Subcutaneous adipose tissue (tissue), 4 donors: ENCODE results near the gene SLC7A6. TPM values are rescaled to one million over a fixed set of nuclear protein-coding genes. Genes with fewer than 3 reads are reported as not detected.

Experiments used
- total RNA-seq, 4 donors: library from RNA; depleted of rRNA; stranded (reverse); fragments of >200 nt; gene quantifications; one replicate each; pipeline ENCODE4 v1.1.0, GENCODE V29; 2016
- TF ChIP-seq, protein P1 (sequence below): fragments of 450-650 bp; IDR thresholded peaks from one replicate; pipeline ENCODE4 v1.5.1; 2016; ENCODE audit warnings: low read depth, mild to moderate bottlenecking, control low read depth, antibody characterized with exemption, moderate library complexity

SLC7A6 gene
- total RNA-seq, 4 donors from 2014 or later = 87.4 to 494 (median 177) TPM

DNA sequence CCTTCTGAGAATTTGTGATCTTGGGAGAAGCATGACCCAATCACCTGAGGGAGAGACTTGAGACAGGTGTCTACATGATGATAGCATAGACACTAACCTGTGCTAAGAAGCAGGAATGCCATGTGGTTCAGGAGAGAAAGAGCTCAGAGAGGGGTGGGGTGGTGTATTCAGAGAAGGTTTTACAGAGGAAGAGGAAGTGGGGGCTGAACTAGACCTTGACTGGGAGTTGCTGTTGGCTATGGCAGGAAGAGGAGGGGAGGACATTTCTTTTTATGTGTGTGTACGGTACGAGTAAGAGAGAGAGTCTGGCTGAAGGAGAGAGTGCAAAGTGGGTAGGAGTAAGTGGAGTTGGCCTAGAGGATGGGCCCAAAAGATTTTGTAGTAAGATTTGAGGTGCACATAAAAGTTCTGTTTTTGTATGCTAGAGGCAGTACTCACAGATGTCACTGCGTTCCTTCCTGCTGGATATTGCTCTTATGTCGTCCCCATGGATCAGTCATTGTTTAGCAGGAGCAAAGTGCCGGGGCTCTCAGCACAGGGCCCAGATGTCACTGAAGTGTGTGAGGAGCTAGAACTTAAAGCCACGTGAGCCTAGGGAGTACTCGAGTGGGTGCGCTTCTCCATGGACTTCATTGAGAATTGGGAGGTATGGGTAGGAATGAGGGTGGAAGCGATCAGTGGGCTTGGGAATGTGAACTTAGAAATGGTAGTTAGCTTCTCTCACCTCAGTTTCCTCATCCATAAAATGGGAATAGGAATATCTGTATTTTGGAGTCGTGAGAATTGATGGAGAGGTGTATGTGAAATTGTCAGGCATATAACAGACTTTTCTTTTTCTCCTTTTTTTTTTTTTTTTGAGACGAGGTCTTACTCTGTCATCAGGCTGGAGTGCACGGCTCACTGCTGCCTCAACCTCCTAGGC, 22.1 kb downstream of the SLC7A6 start:
- TF ChIP-seq, protein P1, sequence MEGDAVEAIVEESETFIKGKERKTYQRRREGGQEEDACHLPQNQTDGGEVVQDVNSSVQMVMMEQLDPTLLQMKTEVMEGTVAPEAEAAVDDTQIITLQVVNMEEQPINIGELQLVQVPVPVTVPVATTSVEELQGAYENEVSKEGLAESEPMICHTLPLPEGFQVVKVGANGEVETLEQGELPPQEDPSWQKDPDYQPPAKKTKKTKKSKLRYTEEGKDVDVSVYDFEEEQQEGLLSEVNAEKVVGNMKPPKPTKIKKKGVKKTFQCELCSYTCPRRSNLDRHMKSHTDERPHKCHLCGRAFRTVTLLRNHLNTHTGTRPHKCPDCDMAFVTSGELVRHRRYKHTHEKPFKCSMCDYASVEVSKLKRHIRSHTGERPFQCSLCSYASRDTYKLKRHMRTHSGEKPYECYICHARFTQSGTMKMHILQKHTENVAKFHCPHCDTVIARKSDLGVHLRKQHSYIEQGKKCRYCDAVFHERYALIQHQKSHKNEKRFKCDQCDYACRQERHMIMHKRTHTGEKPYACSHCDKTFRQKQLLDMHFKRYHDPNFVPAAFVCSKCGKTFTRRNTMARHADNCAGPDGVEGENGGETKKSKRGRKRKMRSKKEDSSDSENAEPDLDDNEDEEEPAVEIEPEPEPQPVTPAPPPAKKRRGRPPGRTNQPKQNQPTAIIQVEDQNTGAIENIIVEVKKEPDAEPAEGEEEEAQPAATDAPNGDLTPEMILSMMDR = no peak

DNA sequence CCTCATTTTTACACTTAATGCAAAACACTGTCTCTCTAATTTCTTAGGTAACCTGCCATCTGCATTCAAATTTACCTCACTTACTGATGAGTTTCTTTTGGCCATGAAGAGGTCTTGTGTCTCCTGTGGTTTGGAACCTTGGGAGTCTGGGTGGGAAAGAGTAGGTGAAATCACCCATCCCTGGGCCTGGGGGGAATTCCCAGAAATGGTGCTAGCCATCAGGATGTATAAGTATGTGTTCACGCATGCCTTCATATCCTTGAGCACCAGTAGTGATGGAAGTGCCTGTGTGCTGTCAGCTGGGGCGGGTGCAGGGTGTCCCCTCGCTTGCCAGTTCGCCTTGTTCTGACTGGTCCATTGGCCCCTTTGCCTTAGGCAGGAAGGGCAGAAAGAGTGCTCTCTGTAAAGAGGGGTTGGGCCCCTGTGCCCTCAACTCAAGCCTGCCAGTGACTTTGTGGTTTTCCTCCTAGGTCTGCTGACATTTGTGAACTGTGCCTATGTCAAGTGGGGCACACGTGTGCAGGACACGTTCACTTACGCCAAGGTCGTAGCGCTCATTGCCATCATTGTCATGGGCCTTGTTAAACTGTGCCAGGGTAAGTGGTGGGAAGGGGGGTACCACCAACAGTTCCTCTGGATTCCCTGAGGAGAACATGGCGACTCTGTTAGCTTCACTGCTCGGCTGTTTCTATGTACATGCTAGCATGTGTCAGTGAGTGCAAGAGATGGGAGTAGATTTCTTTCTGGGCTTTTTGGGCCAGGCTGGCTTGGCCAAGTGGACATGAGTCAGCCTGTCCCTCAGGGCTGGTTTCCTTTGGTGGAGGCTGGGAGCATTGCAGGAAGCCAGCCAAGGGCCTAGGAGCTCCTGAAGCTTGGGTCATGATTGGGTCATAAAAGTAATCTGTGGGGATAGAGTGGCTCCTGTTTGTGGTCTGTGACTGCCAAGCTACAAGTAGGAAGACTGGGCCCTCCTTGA, 23.2 kb downstream of the SLC7A6 start:
- TF ChIP-seq, protein P1 = no peak

DNA sequence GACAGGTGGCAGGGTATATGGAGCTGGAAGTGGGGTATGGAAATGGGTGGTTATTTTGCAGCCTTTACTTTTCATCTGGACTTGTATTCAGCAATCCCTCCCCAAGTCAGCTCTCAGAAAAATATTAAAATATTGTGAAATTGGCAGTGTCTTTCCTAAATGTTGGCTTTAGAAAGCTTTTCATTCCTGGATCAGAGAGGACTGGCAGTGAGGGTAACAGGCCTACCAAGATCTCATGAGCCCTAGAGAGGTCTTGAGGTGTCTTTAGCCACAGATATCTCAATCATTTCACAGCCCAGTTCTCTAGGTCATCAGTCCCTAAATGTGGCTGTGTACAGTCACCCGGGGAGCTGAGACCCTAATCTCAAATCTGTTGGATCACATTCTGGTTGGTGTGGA, 23.9 kb downstream of the SLC7A6 start:
- TF ChIP-seq, protein P1 = no peak

DNA sequence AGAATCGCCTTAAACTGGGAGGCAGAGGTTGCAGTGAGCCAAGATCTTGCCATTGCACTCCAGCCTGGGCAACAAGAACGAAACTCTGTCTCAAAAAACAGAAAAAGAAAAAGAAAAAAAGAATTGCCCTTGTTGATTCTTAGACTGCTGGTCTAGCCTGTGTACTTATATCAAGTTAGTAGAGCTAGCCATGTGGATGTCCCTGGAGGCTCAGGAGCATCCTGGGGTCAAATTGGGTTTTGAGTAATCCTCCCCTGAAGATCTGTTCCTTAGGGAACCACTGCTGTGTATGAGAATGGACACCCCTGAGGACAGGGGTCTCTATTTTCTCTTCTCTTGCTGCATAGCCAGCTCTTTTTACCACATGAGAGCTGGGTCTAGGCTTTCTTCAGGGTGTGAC, 24.9 kb downstream of the SLC7A6 start:
- TF ChIP-seq, protein P1 = no peak

DNA sequence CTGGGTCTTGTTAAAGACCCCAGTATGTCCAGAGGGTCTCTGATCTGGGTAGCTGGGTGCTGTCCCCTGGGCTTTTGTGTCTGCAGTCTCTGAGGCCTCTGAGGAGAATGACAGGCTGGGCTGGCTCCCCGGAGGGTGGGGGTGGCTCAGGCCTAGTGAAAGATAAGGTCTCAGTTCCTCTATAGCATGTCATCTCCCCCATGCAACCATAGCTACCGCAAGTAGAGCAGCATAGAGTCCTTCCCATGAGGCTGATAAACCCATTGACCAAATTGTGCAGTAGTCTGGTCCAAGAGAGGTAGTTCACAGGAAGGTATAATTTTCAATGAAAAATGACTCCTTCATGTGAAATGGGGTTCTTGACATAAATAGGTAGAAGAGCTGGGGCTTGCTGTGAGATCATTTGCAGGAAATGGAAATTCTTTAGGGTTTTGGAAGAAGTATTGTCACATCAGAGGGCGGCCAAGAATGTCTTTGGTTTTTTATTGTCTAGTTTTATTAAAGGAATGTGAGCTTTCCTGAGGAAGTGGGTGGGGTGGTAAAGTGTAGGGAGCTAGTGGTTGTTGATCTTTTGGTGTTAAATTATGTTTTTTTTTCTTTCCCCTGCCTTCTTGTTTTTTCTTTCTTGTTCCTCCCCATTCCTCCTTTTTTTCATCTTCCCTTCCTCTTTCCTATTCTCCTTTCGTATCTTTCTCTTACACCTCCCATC, 25.4 kb downstream of the SLC7A6 start:
- TF ChIP-seq, protein P1 = no peak

DNA sequence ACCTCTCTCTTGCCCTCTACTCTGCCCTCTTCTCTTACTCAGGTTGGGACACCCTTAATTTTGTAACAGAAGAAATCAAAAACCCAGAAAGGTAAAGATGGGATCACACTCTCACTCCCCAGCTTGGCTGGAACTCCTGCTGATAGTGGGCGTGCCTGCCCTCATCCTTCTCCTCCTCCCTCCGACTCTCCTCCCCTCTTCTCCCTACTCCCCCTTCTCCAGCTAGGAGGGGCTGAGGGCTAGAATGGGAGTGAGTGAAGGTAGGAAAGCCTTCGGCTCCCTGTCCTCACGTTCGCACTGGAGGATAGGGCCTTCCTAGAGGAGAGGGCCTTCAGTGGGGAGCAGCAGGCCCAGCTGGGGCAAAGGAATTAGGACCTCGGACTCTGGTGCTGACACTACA, 26.1 kb downstream of the SLC7A6 start:
- TF ChIP-seq, protein P1 = no peak
